HCT116 (cell line): ENCODE data around the gene RCAN3. TPM values are rescaled to one million over a fixed set of nuclear protein-coding genes. Genes with fewer than 3 reads are reported as not detected.

Experiments
- ATAC-seq: fragments of 200-7000 bp; cut with Tn5 transposase; 2 replicates; pipeline ENCODE4 v1.9.1; 2020; ENCODE audit warnings: mild to moderate bottlenecking, moderate library complexity
- BruUV-seq: library from RNA; stranded (reverse); fragments of 400-500 nt; replicated peaks from 2 replicates; lab custom pipeline; 2021; lab: Mats Ljungman, UMichigan
- CTCF ChIA-PET: fragments of 300-600 bp; sonication (Branson Sonifier 250); formaldehyde crosslinking; loops from one replicate; lab custom pipeline; 2021; ENCODE audit warnings: antibody characterized with exemption; lab: Charles Lee
- POLR2A ChIA-PET: fragments of 300-600, 350-600 bp; sonication (Branson Sonifier 250); formaldehyde crosslinking; loops from one replicate; lab custom pipeline; 2021; ENCODE audit warnings: antibody characterized with exemption; lab: Charles Lee
- RAD21 ChIA-PET, 2 experiments: fragments of 300-600 bp; sonication (Branson Sonifier 250); formaldehyde crosslinking; loops; one replicate each; lab custom pipeline; 2023; ENCODE audit warnings: low total read pairs in 2 of 2; ENCODE audit not compliant: uncharacterized antibody in 2 of 2, unreplicated experiment in 2 of 2, low non-redundant PET in 1 of 2; lab: Charles Lee
- DNase-seq: peaks from one replicate; pipeline ENCODE4 v3.0.0-alpha.2; 2010; ENCODE audit warnings: low read depth, low spot score
- H2AFZ ChIP-seq: fragments of 200-600 bp; shearing (Covaris generic), sonication (generic); 2 replicates; pipeline ENCODE4 v1.6.1; 2017; ENCODE audit warnings: low read depth, mixed run types, mixed read lengths, antibody characterized with exemption, low read length; ENCODE audit not compliant: poor library complexity, severe bottlenecking
- H3K27ac ChIP-seq: 2 replicates; pipeline ENCODE4 v1.5.1; 2012; ENCODE audit warnings: low read depth, low read length
- H3K27me3 ChIP-seq: fragments of 200-600 bp; sonication (generic); 2 replicates; pipeline ENCODE4 v1.6.1; 2016; ENCODE audit warnings: mixed run types, low read length, mixed read lengths; ENCODE audit not compliant: insufficient read depth
- H3K36me3 ChIP-seq, 2 experiments: fragments of 200-500 bp in 1 of 2; fragments of 200-600 bp in 1 of 2; sonication (Bioruptor generic) in 1 of 2; sonication (generic) in 1 of 2; 2 replicates each; pipeline versions ENCODE4 v1.5.1 to v1.6.1; 2014 to 2016; ENCODE audit warnings: low read length in 2 of 2, inconsistent platforms in 1 of 2, mixed read lengths in 1 of 2, mixed run types in 1 of 2; ENCODE audit not compliant: insufficient read depth in 2 of 2, control insufficient read depth in 1 of 2
- H3K4me1 ChIP-seq, 2 experiments: fragments of 200-600 bp in 1 of 2; sonication (generic) in 1 of 2; 2 replicates each; pipeline versions ENCODE4 v1.5.1 to v1.6.1; 2012 to 2017; ENCODE audit warnings: low read length in 2 of 2, inconsistent platforms in 1 of 2, mild to moderate bottlenecking in 1 of 2, mixed read lengths in 1 of 2, mixed run types in 1 of 2, moderate library complexity in 1 of 2; ENCODE audit not compliant: insufficient read depth in 2 of 2, control insufficient read depth in 1 of 2
- H3K4me2 ChIP-seq: fragments of 200-600 bp; sonication (generic); 2 replicates; pipeline ENCODE4 v1.6.1; 2017; ENCODE audit warnings: mixed run types, low read length, mixed read lengths
- H3K4me3 ChIP-seq, 2 experiments: fragments of 200-600 bp in 1 of 2; sonication (generic) in 1 of 2; replicated peaks in 1 of 2; 2 replicates each; pipeline ENCODE4 v1.5.1; 2011 to 2016; ENCODE audit warnings: low read length in 2 of 2, control low read depth in 1 of 2, low read depth in 1 of 2, mild to moderate bottlenecking in 1 of 2, mixed read lengths in 1 of 2, mixed run types in 1 of 2
- H3K79me2 ChIP-seq: fragments of 200-600 bp; sonication (generic); 2 replicates; pipeline ENCODE4 v1.6.1; 2017; ENCODE audit warnings: mild to moderate bottlenecking, mixed run types, low read length, moderate library complexity, mixed read lengths; ENCODE audit not compliant: insufficient read depth
- H3K9ac ChIP-seq: fragments of 200-600 bp; sonication (generic); 2 replicates; pipeline ENCODE4 v1.6.1; 2016; ENCODE audit warnings: low read length, mixed read lengths
- H3K9me2 ChIP-seq: fragments of 200-600 bp; sonication (generic), shearing (Covaris generic); 2 replicates; pipeline ENCODE4 v1.6.1; 2017; ENCODE audit warnings: mixed run types, mild to moderate bottlenecking, moderate library complexity; ENCODE audit not compliant: insufficient read depth
- H3K9me3 ChIP-seq, 2 experiments: fragments of 200-500 bp in 1 of 2; fragments of 200-600 bp in 1 of 2; sonication (Bioruptor generic) in 1 of 2; sonication (generic) in 1 of 2; 2 replicates each; pipeline ENCODE4 v1.6.1; 2014 to 2017; ENCODE audit warnings: low read length in 2 of 2, mixed read lengths in 2 of 2, inconsistent platforms in 1 of 2, low read depth in 1 of 2, mild to moderate bottlenecking in 1 of 2, mixed run types in 1 of 2, moderate library complexity in 1 of 2; ENCODE audit not compliant: control insufficient read depth in 1 of 2, insufficient read depth in 1 of 2
- H4K20me1 ChIP-seq: fragments of 200-600 bp; sonication (generic), shearing (Covaris generic); 2 replicates; pipeline ENCODE4 v1.6.1; 2017; ENCODE audit warnings: mixed run types, mild to moderate bottlenecking, moderate library complexity; ENCODE audit not compliant: insufficient read depth
- CBX3 ChIP-seq: IDR thresholded peaks from 2 replicates; pipeline ENCODE4 v1.6.1; 2012; ENCODE audit warnings: low read depth
- CEBPB ChIP-seq: IDR thresholded peaks from 2 replicates; pipeline ENCODE4 v1.6.1; 2012; ENCODE audit warnings: low read depth
- ELF1 ChIP-seq: IDR thresholded peaks from 2 replicates; pipeline ENCODE4 v1.6.1; 2012; ENCODE audit warnings: low read depth, borderline replicate concordance
- EZH2 ChIP-seq: fragments of 200-600 bp; sonication (generic); IDR thresholded peaks from 2 replicates; pipeline ENCODE4 v1.6.1; 2017; ENCODE audit warnings: antibody characterized with exemption, mixed run types
- EZH2phosphoT487 ChIP-seq: fragments of 200-600 bp; IDR thresholded peaks from 2 replicates; pipeline ENCODE4 v1.6.1; 2018; ENCODE audit warnings: antibody characterized with exemption, borderline replicate concordance
- JUND ChIP-seq: IDR thresholded peaks from 2 replicates; pipeline ENCODE4 v1.6.1; 2012
- POLR2A ChIP-seq: IDR thresholded peaks from 2 replicates; pipeline ENCODE4 v1.7.0; 2011; ENCODE audit warnings: borderline replicate concordance; ENCODE audit not compliant: insufficient read depth, insufficient read length; ENCODE audit errors: extremely low read depth
- POLR2AphosphoS5 ChIP-seq: IDR thresholded peaks from 2 replicates; pipeline ENCODE4 v1.6.1; 2011; ENCODE audit warnings: mild to moderate bottlenecking, low read depth, low read length, moderate library complexity
- RAD21 ChIP-seq: IDR thresholded peaks from 2 replicates; pipeline ENCODE4 v1.6.1; 2012; ENCODE audit warnings: low read depth, mild to moderate bottlenecking
- SIN3A ChIP-seq: IDR thresholded peaks from 2 replicates; pipeline ENCODE4 v1.6.1; 2012; ENCODE audit warnings: low read depth
- TCF7L2 ChIP-seq: IDR thresholded peaks from 2 replicates; pipeline ENCODE4 v1.7.0; 2011; ENCODE audit warnings: borderline replicate concordance, inconsistent platforms; ENCODE audit not compliant: insufficient read depth, insufficient read length; ENCODE audit errors: extremely low read depth
- YY1 ChIP-seq: IDR thresholded peaks from 2 replicates; pipeline ENCODE4 v1.6.1; 2011; ENCODE audit warnings: low read length, low read depth, moderate library complexity, mild to moderate bottlenecking; ENCODE audit not compliant: insufficient replicate concordance; ENCODE audit errors: extremely low read depth
- ZFX ChIP-seq: fragments of 450-650 bp; IDR thresholded peaks from 2 replicates; pipeline ENCODE4 v1.6.1; 2017
- ZNF274 ChIP-seq: fragments of 200-500 bp; sonication (Bioruptor generic); IDR thresholded peaks from 2 replicates; pipeline ENCODE4 v1.6.1; 2014; ENCODE audit warnings: mild to moderate bottlenecking, low read depth, low read length, inconsistent platforms
- intact Hi-C: fragments of 100-400 bp; cut with micrococcal nuclease; formaldehyde crosslinking; loops from 2 replicates; pipeline ENCODE4 v1.10.0; 2022
- total RNA-seq: library from RNA; stranded (reverse); gene quantifications from one replicate; pipeline ENCODE4 v1.2.1, GENCODE V29; 2021; ENCODE audit not compliant: unreplicated experiment
- TF ChIP-seq, protein P1 (sequence below): IDR thresholded peaks from 2 replicates; pipeline ENCODE4 v1.6.1; 2012; ENCODE audit warnings: low read depth
- TF ChIP-seq, protein P2 (sequence below): IDR thresholded peaks from 2 replicates; pipeline ENCODE4 v1.6.1; 2012
- TF ChIP-seq, protein P3 (sequence below): IDR thresholded peaks from 2 replicates; pipeline ENCODE4 v1.6.1; 2012
- TF ChIP-seq, protein P4 (sequence below), 3 experiments: fragments of 200-600 bp in 1 of 3; sonication (generic) in 1 of 3; IDR thresholded peaks in 2 of 3; conservative IDR thresholded peaks in 1 of 3; 2 replicates each; pipeline ENCODE4 v1.5.1; 2012 to 2017; ENCODE audit warnings: low read depth in 2 of 3, low read length in 2 of 3, antibody characterized with exemption in 1 of 3, borderline replicate concordance in 1 of 3, control low read depth in 1 of 3, mild to moderate bottlenecking in 1 of 3, mixed read lengths in 1 of 3, mixed run types in 1 of 3, moderate library complexity in 1 of 3; ENCODE audit not compliant: insufficient read depth in 1 of 3

The RCAN3 gene
- total RNA-seq, 1 experiment from 2014 or later = 13.3 TPM

DNA sequence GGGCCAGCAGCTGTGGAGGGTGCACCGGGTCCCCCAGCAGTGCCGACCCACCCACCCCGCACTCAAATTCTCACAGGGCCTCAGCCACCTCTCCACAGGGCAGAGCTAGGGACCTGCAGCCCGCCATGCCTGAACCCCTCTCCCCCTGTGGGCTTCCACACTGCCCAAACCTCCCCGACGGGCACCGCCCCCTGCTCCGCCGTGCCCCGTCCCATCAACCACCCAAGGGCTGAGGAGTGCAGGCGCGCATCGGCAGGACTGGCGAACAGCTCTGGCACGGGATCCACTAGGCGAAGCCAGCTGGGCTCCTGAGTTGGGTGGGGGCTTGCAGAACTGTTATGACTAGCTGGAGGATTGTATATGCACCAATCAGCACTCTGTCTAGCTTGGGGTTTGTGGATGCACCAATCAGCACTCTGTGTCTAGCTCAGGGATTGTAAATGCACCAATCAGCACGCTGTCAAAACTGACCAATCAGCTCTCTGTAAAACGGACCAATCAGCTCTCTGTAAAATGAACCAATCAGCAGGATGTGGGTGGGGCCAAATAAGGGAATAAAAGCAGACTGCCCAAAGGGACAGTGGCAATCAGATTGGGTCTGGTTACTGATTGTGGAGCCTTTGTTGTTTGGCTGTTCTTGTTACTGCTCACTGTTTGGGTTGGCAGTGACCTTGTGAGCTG, 12.4 kb upstream of the RCAN3 start:
- H3K4me2 ChIP-seq = no peak overlapping the region
- no peak for ATAC-seq
- no peaks in the 10 kb centered on the region for H3K9me2 ChIP-seq
- no peaks in the 10 kb centered on the region for H3K36me3 ChIP-seq
- intact Hi-C loops = no loop called here
- no TSS peak for BruUV-seq
- DNase-seq = no peak
- peaks cover 0 to 3% of the 10 kb centered on the region in 2 experiments; a peak in 1 of 4 replicates for H3K9me3 ChIP-seq
- no peaks in the 10 kb centered on the region for H4K20me1 ChIP-seq
- H2AFZ ChIP-seq = no peak overlapping the region
- no peaks in the 10 kb centered on the region for H3K4me1 ChIP-seq
- H3K4me3 ChIP-seq = no peak overlapping the region
- RAD21 ChIA-PET = no interaction called here
- H3K79me2 ChIP-seq = no peaks in the 10 kb centered on the region
- H3K27me3 ChIP-seq = no peaks in the 10 kb centered on the region
- TF ChIP-seq ELF1 = no peak
- TF ChIP-seq, protein P1, sequence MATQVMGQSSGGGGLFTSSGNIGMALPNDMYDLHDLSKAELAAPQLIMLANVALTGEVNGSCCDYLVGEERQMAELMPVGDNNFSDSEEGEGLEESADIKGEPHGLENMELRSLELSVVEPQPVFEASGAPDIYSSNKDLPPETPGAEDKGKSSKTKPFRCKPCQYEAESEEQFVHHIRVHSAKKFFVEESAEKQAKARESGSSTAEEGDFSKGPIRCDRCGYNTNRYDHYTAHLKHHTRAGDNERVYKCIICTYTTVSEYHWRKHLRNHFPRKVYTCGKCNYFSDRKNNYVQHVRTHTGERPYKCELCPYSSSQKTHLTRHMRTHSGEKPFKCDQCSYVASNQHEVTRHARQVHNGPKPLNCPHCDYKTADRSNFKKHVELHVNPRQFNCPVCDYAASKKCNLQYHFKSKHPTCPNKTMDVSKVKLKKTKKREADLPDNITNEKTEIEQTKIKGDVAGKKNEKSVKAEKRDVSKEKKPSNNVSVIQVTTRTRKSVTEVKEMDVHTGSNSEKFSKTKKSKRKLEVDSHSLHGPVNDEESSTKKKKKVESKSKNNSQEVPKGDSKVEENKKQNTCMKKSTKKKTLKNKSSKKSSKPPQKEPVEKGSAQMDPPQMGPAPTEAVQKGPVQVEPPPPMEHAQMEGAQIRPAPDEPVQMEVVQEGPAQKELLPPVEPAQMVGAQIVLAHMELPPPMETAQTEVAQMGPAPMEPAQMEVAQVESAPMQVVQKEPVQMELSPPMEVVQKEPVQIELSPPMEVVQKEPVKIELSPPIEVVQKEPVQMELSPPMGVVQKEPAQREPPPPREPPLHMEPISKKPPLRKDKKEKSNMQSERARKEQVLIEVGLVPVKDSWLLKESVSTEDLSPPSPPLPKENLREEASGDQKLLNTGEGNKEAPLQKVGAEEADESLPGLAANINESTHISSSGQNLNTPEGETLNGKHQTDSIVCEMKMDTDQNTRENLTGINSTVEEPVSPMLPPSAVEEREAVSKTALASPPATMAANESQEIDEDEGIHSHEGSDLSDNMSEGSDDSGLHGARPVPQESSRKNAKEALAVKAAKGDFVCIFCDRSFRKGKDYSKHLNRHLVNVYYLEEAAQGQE = no peak
- no peak for TF ChIP-seq CBX3
- TF ChIP-seq SIN3A = no peak
- TF ChIP-seq TCF7L2 = no peak
- TF ChIP-seq RAD21 = no peak
- TF ChIP-seq, protein P2, sequence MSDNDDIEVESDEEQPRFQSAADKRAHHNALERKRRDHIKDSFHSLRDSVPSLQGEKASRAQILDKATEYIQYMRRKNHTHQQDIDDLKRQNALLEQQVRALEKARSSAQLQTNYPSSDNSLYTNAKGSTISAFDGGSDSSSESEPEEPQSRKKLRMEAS = no peak
- no peak for TF ChIP-seq CEBPB
- no peak for TF ChIP-seq EZH2phosphoT487
- TF ChIP-seq JUND = no peak
- TF ChIP-seq POLR2A = no peak
- no peak for TF ChIP-seq YY1
- TF ChIP-seq ZNF274 = no peak
- TF ChIP-seq, protein P3, sequence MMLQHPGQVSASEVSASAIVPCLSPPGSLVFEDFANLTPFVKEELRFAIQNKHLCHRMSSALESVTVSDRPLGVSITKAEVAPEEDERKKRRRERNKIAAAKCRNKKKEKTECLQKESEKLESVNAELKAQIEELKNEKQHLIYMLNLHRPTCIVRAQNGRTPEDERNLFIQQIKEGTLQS = no peak
- no peak for TF ChIP-seq EZH2
- no peak for TF ChIP-seq POLR2AphosphoS5
- TF ChIP-seq ZFX = no peak
- TF ChIP-seq, protein P4, sequence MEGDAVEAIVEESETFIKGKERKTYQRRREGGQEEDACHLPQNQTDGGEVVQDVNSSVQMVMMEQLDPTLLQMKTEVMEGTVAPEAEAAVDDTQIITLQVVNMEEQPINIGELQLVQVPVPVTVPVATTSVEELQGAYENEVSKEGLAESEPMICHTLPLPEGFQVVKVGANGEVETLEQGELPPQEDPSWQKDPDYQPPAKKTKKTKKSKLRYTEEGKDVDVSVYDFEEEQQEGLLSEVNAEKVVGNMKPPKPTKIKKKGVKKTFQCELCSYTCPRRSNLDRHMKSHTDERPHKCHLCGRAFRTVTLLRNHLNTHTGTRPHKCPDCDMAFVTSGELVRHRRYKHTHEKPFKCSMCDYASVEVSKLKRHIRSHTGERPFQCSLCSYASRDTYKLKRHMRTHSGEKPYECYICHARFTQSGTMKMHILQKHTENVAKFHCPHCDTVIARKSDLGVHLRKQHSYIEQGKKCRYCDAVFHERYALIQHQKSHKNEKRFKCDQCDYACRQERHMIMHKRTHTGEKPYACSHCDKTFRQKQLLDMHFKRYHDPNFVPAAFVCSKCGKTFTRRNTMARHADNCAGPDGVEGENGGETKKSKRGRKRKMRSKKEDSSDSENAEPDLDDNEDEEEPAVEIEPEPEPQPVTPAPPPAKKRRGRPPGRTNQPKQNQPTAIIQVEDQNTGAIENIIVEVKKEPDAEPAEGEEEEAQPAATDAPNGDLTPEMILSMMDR (IDR thresholded peaks at IDR 0.05 in 2 of 3, conservative IDR thresholded peaks at IDR 0.05 in 1 of 3; ENCODE audit: borderline replicate concordance in 1 of 3, insufficient read depth in 1 of 3, low read depth in 2 of 3, low read length in 2 of 3) = no peak
- CTCF ChIA-PET = no interaction called here
- no peak overlapping the region for H3K9ac ChIP-seq
- H3K27ac ChIP-seq = no peak overlapping the region
- POLR2A ChIA-PET = no interaction called here
